Medulla oblongata (tissue), 1 donor: ENCODE results near the gene VNN1.
"Not testable (repeated sequence)": the region's sequence is repeated elsewhere in the genome, so short reads cannot be mapped to it uniquely, and the experiment has no call there.

Source experiments
- DNase-seq: peaks from one replicate; pipeline ENCODE4 v3.0.0-alpha.2; 2015; ENCODE audit errors: extremely low spot score

VNN1 gene

GRCh38 chr6:132725471-132725870, 11.6 kb upstream of the VNN1 start:
- no peak for DNase-seq

- DNase-seq = no peak
These were observed 6.0 kb upstream of the VNN1 start for GRCh38 chr6:132719736-132720448.

- no peak for DNase-seq
These were observed 2.2 kb upstream of the VNN1 start for GRCh38 chr6:132715881-132716637.

- DNase-seq = peak; percentile 83
These were observed 1.3 kb upstream of the VNN1 start for GRCh38 chr6:132715204-132715603.

GRCh38 chr6:132714160-132714559, 305 bp upstream of the VNN1 start:
- DNase-seq = no peak

GRCh38 chr6:132712366-132712765, 1.5 kb downstream of the VNN1 start:
- DNase-seq = no peak

GRCh38 chr6:132708771-132709170, 5.1 kb downstream of the VNN1 start:
- DNase-seq = no peak

- no peak for DNase-seq
These were observed 5.9 kb downstream of the VNN1 start for GRCh38 chr6:132708002-132708401.

- DNase-seq = not testable (repeated sequence)
These were observed 7.1 kb downstream of the VNN1 start for GRCh38 chr6:132706756-132707155.

GRCh38 chr6:132703936-132704335, 9.9 kb downstream of the VNN1 start:
- DNase-seq = no peak

GRCh38 chr6:132698608-132699007, 15.2 kb downstream of the VNN1 start:
- DNase-seq = no peak

GRCh38 chr6:132695773-132696172, 18.1 kb downstream of the VNN1 start:
- no peak for DNase-seq

GRCh38 chr6:132693478-132693877, 20.4 kb downstream of the VNN1 start:
- no peak for DNase-seq

GRCh38 chr6:132690678-132691077, 23.2 kb downstream of the VNN1 start:
- no peak for DNase-seq

- DNase-seq = no peak
These were observed 26.5 kb downstream of the VNN1 start for GRCh38 chr6:132687306-132687705.

GRCh38 chr6:132686531-132686930, 27.3 kb downstream of the VNN1 start:
- no peak for DNase-seq

- DNase-seq = no peak
These were observed 28.8 kb downstream of the VNN1 start for GRCh38 chr6:132685009-132685408.

GRCh38 chr6:132684272-132684671, 29.6 kb downstream of the VNN1 start:
- no peak for DNase-seq

- no peak for DNase-seq
These were observed 30.3 kb downstream of the VNN1 start for GRCh38 chr6:132683543-132683942.

GRCh38 chr6:132679094-132679493, 34.8 kb downstream of the VNN1 start:
- not testable (repeated sequence) for DNase-seq

- no peak for DNase-seq
These were observed 38.1 kb downstream of the VNN1 start for GRCh38 chr6:132675749-132676148.

GRCh38 chr6:132675002-132675401, 38.9 kb downstream of the VNN1 start:
- no peak for DNase-seq

GRCh38 chr6:132673376-132674094, 40.3 kb downstream of the VNN1 start:
- no peak for DNase-seq
